DOHH2 (cell line): Measurements from ENCODE around the gene PCDHB6.
"Not testable (repeated sequence)": the region's sequence is repeated elsewhere in the genome, so short reads cannot be mapped to it uniquely, and the experiment has no call there.

Experiments
- H3F3A ChIP-seq: fragments of 200-600 bp; sonication (generic), shearing (Covaris generic); 2 replicates; pipeline ENCODE4 v1.6.0; 2016; ENCODE audit warnings: antibody characterized with exemption, mild to moderate bottlenecking; ENCODE audit not compliant: control insufficient read depth, insufficient read depth
- H3K27ac ChIP-seq: fragments of 200-600 bp; sonication (generic); 2 replicates; pipeline ENCODE4 v1.5.1; 2014; ENCODE audit warnings: low read depth, mild to moderate bottlenecking, low read length, moderate library complexity
- H3K27me3 ChIP-seq: fragments of 200-600 bp; sonication (generic); 2 replicates; pipeline ENCODE4 v1.6.1; 2014; ENCODE audit warnings: mild to moderate bottlenecking, low read length, mixed read lengths; ENCODE audit not compliant: control insufficient read depth
- H3K36me3 ChIP-seq: fragments of 200-600 bp; sonication (generic); 2 replicates; pipeline ENCODE4 v1.6.1; 2014; ENCODE audit warnings: mild to moderate bottlenecking, low read length, moderate library complexity, mixed read lengths; ENCODE audit not compliant: control insufficient read depth
- H3K4me1 ChIP-seq: fragments of 200-600 bp; sonication (generic); 2 replicates; pipeline ENCODE4 v1.6.1; 2014; ENCODE audit warnings: mild to moderate bottlenecking, low read length, mixed read lengths; ENCODE audit not compliant: control insufficient read depth
- H3K4me2 ChIP-seq: fragments of 200-600 bp; sonication (generic); 2 replicates; pipeline ENCODE4 v1.6.0; 2014; ENCODE audit warnings: mild to moderate bottlenecking, low read length, moderate library complexity
- H3K4me3 ChIP-seq: fragments of 200-600 bp; sonication (generic); 2 replicates; pipeline ENCODE4 v1.5.1; 2014; ENCODE audit warnings: mild to moderate bottlenecking, low read length, mixed read lengths
- H3K79me2 ChIP-seq: fragments of 200-600 bp; sonication (generic); 2 replicates; pipeline ENCODE4 v1.6.1; 2014; ENCODE audit warnings: mild to moderate bottlenecking, low read length, mixed read lengths; ENCODE audit not compliant: control insufficient read depth
- H3K9me2 ChIP-seq: fragments of 200-600 bp; sonication (generic); replicated peaks from 2 replicates; pipeline ENCODE4 v1.6.1; 2014; ENCODE audit warnings: mild to moderate bottlenecking, low read length, mixed read lengths; ENCODE audit not compliant: control insufficient read depth
- H3K9me3 ChIP-seq: fragments of 200-600 bp; sonication (generic); 2 replicates; pipeline ENCODE4 v1.6.1; 2014; ENCODE audit warnings: antibody characterized with exemption, low read length, mixed read lengths; ENCODE audit not compliant: control insufficient read depth, insufficient read depth
- H4K20me1 ChIP-seq: fragments of 200-600 bp; sonication (generic); 2 replicates; pipeline ENCODE4 v1.6.0; 2014; ENCODE audit warnings: low read depth, mild to moderate bottlenecking, antibody characterized with exemption, low read length, moderate library complexity; ENCODE audit not compliant: control insufficient read depth, insufficient read depth
- EZH2phosphoT487 ChIP-seq: fragments of 200-600 bp; sonication (generic); IDR thresholded peaks from 2 replicates; pipeline ENCODE4 v1.6.1; 2017; ENCODE audit warnings: borderline replicate concordance, mild to moderate bottlenecking, antibody characterized with exemption, low read length, moderate library complexity, mixed read lengths
- TF ChIP-seq, protein P1 (sequence below): fragments of 200-600 bp; sonication (generic); IDR thresholded peaks from one replicate; pipeline ENCODE4 v1.5.1; 2014; ENCODE audit warnings: antibody characterized with exemption, mild to moderate bottlenecking, low read depth, low read length; ENCODE audit not compliant: poor library complexity, severe bottlenecking

Gene PCDHB6

GRCh38 chr5:141182248-141182647 lies 32.4 kb downstream of the PCDHB6 start, which contains the start of gene PCDHB16:
TSS of gene PCDHB16 (plus strand) at chr5:141182387. CDS start at chr5:141182560, 173 bp downstream.
- no peak within 1 kb of the TSS for H3K4me2 ChIP-seq
- no peaks in the 10 kb centered on the region for H3K79me2 ChIP-seq
- no peak within 1 kb of the TSS for H3K27ac ChIP-seq
- H3K36me3 ChIP-seq: no peaks in the 10 kb centered on the region
- H4K20me1 ChIP-seq: no peaks in the 10 kb centered on the region
- H3K9me2 ChIP-seq: no peaks in the 10 kb centered on the region
- H3K4me1 ChIP-seq: 0 out of 2 replicates have a peak, but pooled peaks cover 3% of the 10 kb centered on the region
- no peak within 1 kb of the TSS for H3K4me3 ChIP-seq
- no peaks in the 10 kb centered on the region for H3F3A ChIP-seq
- H3K27me3 ChIP-seq: no peaks in the 10 kb centered on the region
- no peaks in the 10 kb centered on the region for H3K9me3 ChIP-seq
- TF ChIP-seq, protein P1, sequence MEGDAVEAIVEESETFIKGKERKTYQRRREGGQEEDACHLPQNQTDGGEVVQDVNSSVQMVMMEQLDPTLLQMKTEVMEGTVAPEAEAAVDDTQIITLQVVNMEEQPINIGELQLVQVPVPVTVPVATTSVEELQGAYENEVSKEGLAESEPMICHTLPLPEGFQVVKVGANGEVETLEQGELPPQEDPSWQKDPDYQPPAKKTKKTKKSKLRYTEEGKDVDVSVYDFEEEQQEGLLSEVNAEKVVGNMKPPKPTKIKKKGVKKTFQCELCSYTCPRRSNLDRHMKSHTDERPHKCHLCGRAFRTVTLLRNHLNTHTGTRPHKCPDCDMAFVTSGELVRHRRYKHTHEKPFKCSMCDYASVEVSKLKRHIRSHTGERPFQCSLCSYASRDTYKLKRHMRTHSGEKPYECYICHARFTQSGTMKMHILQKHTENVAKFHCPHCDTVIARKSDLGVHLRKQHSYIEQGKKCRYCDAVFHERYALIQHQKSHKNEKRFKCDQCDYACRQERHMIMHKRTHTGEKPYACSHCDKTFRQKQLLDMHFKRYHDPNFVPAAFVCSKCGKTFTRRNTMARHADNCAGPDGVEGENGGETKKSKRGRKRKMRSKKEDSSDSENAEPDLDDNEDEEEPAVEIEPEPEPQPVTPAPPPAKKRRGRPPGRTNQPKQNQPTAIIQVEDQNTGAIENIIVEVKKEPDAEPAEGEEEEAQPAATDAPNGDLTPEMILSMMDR: peak; percentile 78
- TF ChIP-seq EZH2phosphoT487: no peak

GRCh38 chr5:141184117-141184855 lies 34.4 kb downstream of the PCDHB6 start:
- not testable (repeated sequence) for H3K27ac ChIP-seq, H3F3A ChIP-seq, H3K27me3 ChIP-seq, H3K79me2 ChIP-seq, H3K4me1 ChIP-seq, H3K4me3 ChIP-seq, H3K4me2 ChIP-seq, H3K9me3 ChIP-seq, H4K20me1 ChIP-seq, H3K36me3 ChIP-seq, H3K9me2 ChIP-seq

DNA sequence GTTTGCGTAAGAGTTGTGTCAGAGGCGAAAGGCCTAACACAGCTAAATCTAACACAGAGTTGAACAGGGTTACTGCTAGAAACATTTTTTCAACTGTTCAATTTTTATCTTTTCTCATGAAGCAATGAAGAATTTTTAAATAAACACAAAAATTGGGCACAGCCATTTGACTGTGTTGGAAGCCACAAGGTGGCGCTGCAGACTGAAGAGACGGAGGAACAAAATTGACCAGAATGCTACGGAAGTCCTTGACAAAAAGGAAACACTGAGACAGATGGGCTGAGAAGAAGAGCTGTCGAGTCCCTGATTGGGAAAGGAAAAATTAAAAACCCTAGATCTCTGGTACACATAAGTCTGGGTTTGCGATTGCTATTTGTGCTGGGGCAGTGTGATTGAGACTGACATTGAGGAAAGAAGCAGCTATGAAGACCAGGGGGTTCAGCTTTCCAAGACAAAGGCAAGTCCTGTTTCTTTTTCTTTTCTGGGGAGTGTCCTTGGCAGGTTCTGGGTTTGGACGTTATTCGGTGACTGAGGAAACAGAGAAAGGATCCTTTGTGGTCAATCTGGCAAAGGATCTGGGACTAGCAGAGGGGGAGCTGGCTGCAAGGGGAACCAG lies 37.1 kb downstream of the PCDHB6 start, which contains the start of gene PCDHB9:
PCDHB9 (plus strand) TSS at position 265 of the 616 bp plus-strand sequence; CDS start at position 423, 158 bp downstream.
- Histone ChIP-seq H3K27ac (no peak within 1 kb of the TSS), H3K9me3 (no peaks in the 10 kb centered on the region), H4K20me1 (no peaks in the 10 kb centered on the region), H3K9me2 (no peaks in the 10 kb centered on the region), H3K27me3 (no peaks in the 10 kb centered on the region), H3F3A (no peaks in the 10 kb centered on the region), H3K4me2 (peak within 1 kb of the TSS; percentile 62), H3K4me1 (0 out of 2 replicates have a peak, but pooled peaks cover 3% of the 10 kb centered on the region), H3K36me3 (no peaks in the 10 kb centered on the region), H3K79me2 (no peaks in the 10 kb centered on the region), H3K4me3 (peak within 1 kb of the TSS; percentile 54)
- TF ChIP-seq, protein P1: peak; percentile 94
- TF ChIP-seq EZH2phosphoT487: no peak

GRCh38 chr5:141188682-141189081 lies 38.8 kb downstream of the PCDHB6 start:
- H3K36me3 ChIP-seq, H3K9me2 ChIP-seq, H3K9me3 ChIP-seq, H3K4me2 ChIP-seq, H3F3A ChIP-seq, H3K27ac ChIP-seq, H3K27me3 ChIP-seq, H4K20me1 ChIP-seq, H3K4me1 ChIP-seq, H3K79me2 ChIP-seq, H3K4me3 ChIP-seq: not testable (repeated sequence)

- not testable (repeated sequence) for H3K27me3 ChIP-seq, H3K36me3 ChIP-seq, H3K79me2 ChIP-seq, H4K20me1 ChIP-seq, H3K4me3 ChIP-seq, H3K4me2 ChIP-seq, H3K4me1 ChIP-seq, H3K9me2 ChIP-seq, H3K9me3 ChIP-seq, H3F3A ChIP-seq, H3K27ac ChIP-seq
These were observed 39.3 kb downstream of the PCDHB6 start for GRCh38 chr5:141189131-141189530.
